Upper lobe of left lung (tissue), 4 donors: ENCODE measurements around the gene GLIPR1L1.

Experiments
- CTCF ChIP-seq, 6 experiments: fragments of 450-650 bp in 4 of 6; fragments of 200-600 bp in 2 of 6; sonication (generic) in 2 of 6; IDR thresholded peaks; one replicate each; pipeline ENCODE4 v1.5.1; 2016 to 2019; ENCODE audit warnings: antibody characterized with exemption in 6 of 6
- POLR2AphosphoS5 ChIP-seq, 2 donors: sonication (generic); formaldehyde crosslinking; IDR thresholded peaks; one replicate each; pipeline ENCODE4 v1.5.1; 2017; ENCODE audit warnings: antibody characterized with exemption in 2 of 2

- TF ChIP-seq CTCF (IDR thresholded peaks at IDR 0.05) (no peak), POLR2AphosphoS5 (IDR thresholded peaks at IDR 0.05) (no peak)
Observed at GRCh38 chr12:75289753-75290152, 44.7 kb upstream of the GLIPR1L1 start.
